ENCODE data around the gene LTBP2. TPM values are rescaled to one million over a fixed set of nuclear protein-coding genes. Genes with fewer than 3 reads are reported as not detected.
A peak's percentile ranks its signal among the peaks of the same experiment; 100 is the strongest.

The LTBP2 gene
- total RNA-seq, 4 donors from 2014 or later: 81.3 to 240 (median 189) TPM

DNA sequence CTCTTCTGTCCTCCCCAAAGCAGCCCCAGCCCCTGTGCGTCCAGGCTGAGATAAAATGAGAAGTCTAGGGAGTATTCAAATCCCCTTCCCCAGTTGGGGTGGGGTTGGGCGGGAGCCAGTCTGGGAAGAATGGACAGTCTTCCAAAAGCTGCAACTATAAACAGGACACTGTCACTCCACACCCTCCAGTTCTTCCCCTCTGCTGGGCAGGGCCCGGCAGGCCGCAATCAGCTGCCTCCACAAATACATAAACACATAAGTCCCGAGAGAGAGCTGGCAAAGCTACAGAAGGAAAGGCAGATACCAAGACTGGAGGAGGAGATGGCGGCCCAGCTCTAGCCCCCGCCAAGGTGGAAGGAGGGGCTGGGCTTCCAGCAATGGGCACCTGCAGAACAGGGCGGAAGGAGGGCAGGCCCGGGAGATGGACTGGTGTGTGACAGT is 12.7 kb downstream of the LTBP2 start:
- 44 to 58% methylated on average over 9 of the region's 9 CpGs for WGBS, 2 donors

DNA sequence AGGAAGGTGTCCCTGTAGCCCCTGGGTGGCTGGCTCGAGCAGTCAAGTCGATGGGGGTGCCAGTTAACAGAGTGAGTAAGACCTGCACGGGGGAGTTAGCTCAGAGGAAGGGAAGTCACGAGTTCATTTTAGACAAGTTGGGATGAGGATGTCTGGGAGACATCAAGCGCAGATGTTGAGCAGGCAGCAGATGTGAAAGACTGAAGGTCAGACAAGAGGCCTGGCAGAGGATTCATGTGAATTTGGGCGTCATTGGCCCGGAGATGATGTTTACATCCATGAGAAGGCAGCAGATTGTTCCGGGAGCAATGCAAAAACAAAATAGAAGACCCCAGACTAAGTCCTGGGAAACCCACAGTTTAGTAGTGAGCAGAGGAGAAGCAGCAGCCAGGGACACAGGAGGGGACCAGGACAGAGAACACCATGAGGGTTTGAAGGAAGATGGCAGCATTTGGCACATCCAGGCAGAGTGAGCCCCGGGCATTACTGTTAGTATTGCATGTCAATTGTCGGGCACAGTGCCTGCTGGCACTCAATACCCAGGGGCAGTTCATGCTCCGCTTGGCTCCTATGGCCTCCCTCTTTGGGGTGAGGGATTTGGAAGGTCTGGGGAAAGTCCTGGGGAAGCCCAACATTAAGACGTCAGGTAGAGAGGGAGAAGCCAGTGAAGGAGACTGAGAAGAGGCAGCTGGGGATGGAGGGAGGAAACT is 15.1 kb downstream of the LTBP2 start:
- H3K4me1 ChIP-seq: peaks cover 71 to 91% of the 10 kb centered on the region in 2 donors

More for the DNA sequence above, 12.7 kb downstream of the LTBP2 start:
- peak; percentile 49 to 54 for DNase-seq
- Histone ChIP-seq H3K4me3 (replicated peaks in 1 of 3) (no peak overlapping the region), H3K36me3 (peaks cover 0 to 6% of the 10 kb centered on the region in 2 donors), H3K27ac (peak overlapping the region; percentile 90 to 93 (median 91)), H3K4me1 (peaks cover 63 to 84% of the 10 kb centered on the region in 2 donors), H3K27me3 (no peaks in the 10 kb centered on the region), H3K9me3 (no peaks in the 10 kb centered on the region)
- intact Hi-C loops (cut with DNase I): no loop called here
- peak in 1 of 2 donors; percentile 14 for TF ChIP-seq POLR2A (IDR thresholded peaks at IDR 0.05)
- TF ChIP-seq, protein P1, sequence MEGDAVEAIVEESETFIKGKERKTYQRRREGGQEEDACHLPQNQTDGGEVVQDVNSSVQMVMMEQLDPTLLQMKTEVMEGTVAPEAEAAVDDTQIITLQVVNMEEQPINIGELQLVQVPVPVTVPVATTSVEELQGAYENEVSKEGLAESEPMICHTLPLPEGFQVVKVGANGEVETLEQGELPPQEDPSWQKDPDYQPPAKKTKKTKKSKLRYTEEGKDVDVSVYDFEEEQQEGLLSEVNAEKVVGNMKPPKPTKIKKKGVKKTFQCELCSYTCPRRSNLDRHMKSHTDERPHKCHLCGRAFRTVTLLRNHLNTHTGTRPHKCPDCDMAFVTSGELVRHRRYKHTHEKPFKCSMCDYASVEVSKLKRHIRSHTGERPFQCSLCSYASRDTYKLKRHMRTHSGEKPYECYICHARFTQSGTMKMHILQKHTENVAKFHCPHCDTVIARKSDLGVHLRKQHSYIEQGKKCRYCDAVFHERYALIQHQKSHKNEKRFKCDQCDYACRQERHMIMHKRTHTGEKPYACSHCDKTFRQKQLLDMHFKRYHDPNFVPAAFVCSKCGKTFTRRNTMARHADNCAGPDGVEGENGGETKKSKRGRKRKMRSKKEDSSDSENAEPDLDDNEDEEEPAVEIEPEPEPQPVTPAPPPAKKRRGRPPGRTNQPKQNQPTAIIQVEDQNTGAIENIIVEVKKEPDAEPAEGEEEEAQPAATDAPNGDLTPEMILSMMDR (IDR thresholded peaks at IDR 0.05): no peak

DNA sequence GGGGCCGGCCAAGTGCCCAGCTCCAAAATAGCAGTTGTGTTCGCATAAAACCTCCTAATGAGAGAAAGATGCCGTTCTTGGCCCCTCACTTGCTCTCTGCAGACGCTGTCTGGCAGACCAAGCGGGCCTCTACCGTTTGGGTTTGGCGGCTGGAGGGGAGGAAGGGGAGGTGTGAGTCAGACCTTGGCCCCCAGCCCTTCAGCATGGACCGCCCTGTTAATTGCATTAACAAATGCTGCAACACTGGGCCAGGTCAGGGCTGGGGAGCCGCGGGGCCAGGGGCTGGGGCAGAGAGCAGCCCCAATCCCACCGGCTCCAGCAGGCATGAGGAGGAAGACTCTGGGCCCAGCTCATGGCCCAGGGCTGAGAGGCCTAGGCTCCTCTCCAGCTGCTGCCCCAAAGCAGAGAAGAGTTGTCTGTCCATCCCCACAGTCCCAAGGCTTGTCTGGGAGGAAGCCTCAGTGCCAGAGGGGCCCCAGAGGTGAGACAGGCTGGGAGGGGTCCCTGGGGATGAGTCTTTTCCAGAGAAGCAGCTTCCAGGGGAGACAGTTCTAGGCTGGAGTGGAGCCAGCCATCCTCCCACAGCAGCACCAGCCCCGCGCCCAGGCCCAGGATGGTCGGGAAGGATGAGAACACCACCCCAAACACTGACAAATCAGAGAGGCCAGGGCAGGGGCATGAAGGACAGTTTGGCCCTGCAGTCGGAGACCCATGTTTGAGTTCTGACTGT is 16.9 kb downstream of the LTBP2 start:
- 55 to 72% methylated on average over 6 to 10 of the region's 15 CpGs for WGBS, 2 donors
- no peaks in the 10 kb centered on the region for H3K36me3 ChIP-seq
- TF ChIP-seq POLR2A (IDR thresholded peaks at IDR 0.05): no peak
- TF ChIP-seq, protein P1 (IDR thresholded peaks at IDR 0.05): no peak
- DNase-seq: peak; percentile 44 to 49
- H3K9me3 ChIP-seq: no peaks in the 10 kb centered on the region
- peak overlapping the region; percentile 90 to 96 (median 93) for H3K27ac ChIP-seq
- H3K27me3 ChIP-seq: no peaks in the 10 kb centered on the region
- intact Hi-C loops (cut with DNase I): no loop called here
- no peak overlapping the region for H3K4me3 ChIP-seq (replicated peaks in 1 of 3)
- H3K4me1 ChIP-seq: peaks cover 77 to 100% of the 10 kb centered on the region in 2 donors

More for the DNA sequence above, 15.1 kb downstream of the LTBP2 start:
- Histone ChIP-seq H3K27me3 (no peaks in the 10 kb centered on the region), H3K27ac (peak overlapping the region; percentile 90 to 96 (median 93)), H3K36me3 (peaks cover 0 to 3% of the 10 kb centered on the region in 2 donors), H3K4me3 (replicated peaks in 1 of 3) (no peak overlapping the region), H3K9me3 (no peaks in the 10 kb centered on the region)
- 65% methylated on average over 12 of the region's 12 CpGs for WGBS, 2 donors
- peak; percentile 84 to 87 for DNase-seq
- TF ChIP-seq, protein P1 (IDR thresholded peaks at IDR 0.05): no peak
- TF ChIP-seq POLR2A (IDR thresholded peaks at IDR 0.05): no peak
- intact Hi-C loops (cut with DNase I): no loop called here

DNA sequence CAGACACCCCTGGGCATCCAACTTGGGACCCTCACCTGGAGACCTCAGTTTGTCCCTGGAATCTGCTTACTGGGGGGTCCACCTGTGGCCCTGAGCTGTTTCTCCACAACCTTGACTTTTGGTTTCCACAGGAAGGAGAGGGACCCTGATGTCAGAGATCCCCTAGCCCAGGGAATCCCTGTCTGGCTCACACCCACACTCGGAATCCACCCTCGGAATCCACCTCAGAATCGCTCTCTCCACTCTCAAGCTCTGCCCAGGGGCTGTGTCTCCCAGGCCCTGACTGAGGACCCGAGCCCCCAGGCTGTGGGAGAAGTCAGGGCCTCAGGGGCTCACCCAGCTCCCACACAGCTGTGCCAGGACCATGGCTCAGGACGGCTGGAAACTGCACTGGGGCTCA is 17.4 kb downstream of the LTBP2 start:
- Histone ChIP-seq H3K4me3 (replicated peaks in 1 of 3) (no peak overlapping the region), H3K36me3 (no peaks in the 10 kb centered on the region), H3K4me1 (peaks cover 76 to 100% of the 10 kb centered on the region in 2 donors)

More for the DNA sequence above, 17.4 kb downstream of the LTBP2 start:
- TF ChIP-seq POLR2A (IDR thresholded peaks at IDR 0.05): no peak
- TF ChIP-seq, protein P1 (IDR thresholded peaks at IDR 0.05): no peak
- no peaks in the 10 kb centered on the region for H3K27me3 ChIP-seq
- H3K27ac ChIP-seq: peak overlapping the region; percentile 90 to 96 (median 93)
- no peak for DNase-seq
- intact Hi-C loops (cut with DNase I): no loop called here
- WGBS, 2 donors: 73 to 80% methylated on average over 3 of the region's 5 CpGs
- no peaks in the 10 kb centered on the region for H3K9me3 ChIP-seq

Data from thyroid gland (tissue), 4 donors.